Measurements from ENCODE around the gene CDH13. TPM values are rescaled to one million over a fixed set of nuclear protein-coding genes. Genes with fewer than 3 reads are reported as not detected.

Gene CDH13
- total RNA-seq, 1 donor from 2014 or later: not detected

DNA sequence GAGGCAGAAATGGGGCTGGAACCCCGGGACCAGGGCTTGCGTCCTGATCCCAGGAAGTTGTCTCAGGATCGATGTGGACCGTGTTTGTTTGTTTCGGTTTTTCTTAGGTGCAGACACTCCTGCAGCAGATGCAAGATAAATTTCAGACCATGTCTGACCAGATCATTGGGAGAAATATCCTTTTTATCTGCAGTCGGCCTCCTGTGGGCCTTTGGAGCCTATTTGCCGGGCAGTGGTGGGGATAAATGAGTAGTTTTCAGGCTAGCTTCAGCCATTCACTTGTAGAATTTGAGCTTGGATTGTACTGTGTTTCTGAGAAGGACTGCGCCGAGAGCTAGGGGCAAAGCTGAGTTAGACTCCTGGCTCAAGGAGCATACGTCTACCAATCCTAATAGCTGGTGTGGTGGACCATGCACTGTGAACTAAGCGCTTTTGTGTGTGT is 1181.8 kb downstream of the CDH13 start:
- intact Hi-C loops (cut with micrococcal nuclease): loop anchor here (5.0 kb wide), 1 partner anchor 1749 kb away; no protein-coding TSS in a partner anchor

DNA sequence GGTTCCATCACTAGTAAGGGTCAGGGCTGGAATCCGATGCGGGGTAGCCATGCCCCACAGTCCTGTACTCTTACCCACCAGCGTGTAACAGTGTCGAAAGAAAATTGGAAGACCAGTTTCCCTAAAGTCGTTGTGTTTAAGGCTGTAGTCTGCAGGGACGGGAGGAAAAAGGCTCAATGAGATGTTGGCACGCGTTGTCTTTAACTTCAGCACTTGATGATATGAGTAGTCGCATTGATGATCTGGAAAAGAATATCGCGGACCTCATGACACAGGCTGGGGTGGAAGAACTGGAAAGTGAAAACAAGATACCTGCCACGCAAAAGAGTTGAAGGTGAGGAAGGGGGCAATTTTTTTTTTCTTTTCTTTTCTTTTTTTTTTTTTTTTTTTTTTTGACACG is 1182.3 kb downstream of the CDH13 start:
- intact Hi-C loops (cut with micrococcal nuclease): loop anchor here (5.0 kb wide), 1 partner anchor 1748 kb away; no protein-coding TSS in a partner anchor

DNA sequence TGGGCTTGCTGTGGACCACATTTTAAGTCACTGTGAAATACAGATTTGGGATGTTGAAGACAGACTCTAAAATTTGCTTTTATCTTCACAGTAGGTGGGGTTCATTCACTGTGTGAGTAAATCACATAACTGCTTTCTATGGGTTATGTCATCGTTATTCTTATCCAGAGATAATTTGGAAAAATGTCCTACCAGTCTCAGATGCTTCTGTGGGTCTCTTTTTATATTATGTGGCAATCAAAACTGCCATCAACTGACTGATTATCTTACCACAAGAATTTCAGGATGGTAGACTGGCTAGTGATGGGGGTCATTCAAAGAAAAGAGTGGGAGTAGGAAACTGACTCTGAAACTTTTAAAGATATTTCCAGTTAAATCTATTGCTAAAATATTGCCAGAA is 1184.1 kb downstream of the CDH13 start:
- intact Hi-C loops (cut with micrococcal nuclease): no loop called here

DNA sequence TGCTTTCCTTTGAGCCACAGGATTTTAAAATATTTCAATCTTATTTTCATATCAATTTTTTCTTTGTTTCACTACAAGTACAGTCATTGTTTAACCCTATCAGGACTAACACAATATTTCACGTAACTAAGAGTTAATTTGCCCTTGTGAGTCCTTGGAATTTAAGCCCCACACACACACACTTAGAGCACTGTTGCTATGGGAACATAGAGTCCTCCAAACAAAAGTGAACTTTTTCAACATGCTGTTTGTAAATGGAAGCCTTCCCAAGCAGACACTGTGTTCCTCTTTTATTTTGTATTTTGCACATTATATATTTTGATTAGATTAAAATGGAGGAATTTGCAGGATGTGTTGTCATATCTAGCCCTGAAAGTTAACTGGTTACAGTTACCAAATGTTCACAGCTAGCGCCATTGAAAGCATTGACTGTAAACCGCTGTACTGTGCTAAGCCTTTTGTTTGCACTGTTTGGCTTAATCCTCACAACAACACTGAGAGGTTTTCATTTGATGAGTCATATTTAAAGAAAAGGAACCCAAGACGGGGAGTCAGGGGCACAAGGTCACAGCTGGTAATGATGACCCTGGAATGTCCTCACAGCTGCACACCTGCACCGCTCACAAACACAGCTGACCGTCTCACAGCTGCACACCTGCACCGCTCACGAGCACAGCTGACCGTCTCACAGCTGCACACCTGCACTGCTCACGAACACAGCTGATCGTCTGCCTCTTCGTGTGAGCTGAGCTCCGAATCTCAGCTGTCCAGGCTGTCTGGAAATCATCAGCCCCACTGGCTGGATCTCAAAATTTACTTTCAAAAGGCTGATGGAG is 1187.3 kb downstream of the CDH13 start:
- intact Hi-C loops (cut with micrococcal nuclease): no loop called here

- intact Hi-C loops (cut with micrococcal nuclease): no loop called here
Observed at GRCh38 chr16:83814659-83814985, 1187.9 kb downstream of the CDH13 start.

DNA sequence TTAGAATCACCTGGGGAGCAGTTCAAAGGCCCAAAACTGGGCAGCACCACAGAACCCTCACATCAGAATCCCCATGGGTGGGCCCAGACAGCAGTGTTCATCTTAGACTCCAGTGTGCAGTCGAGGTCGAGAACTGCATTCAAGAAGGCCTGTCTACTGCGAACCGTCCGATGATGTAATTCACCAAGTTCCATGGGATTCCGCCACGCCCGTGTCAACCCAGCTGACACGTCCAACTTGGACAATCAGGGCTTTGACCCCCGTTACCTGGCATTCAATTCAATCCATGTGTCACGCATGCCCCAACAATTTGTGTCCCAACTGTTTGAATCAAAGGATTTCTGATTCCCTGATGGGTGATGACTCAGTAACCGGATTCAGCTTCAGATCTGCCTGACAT is 1190.3 kb downstream of the CDH13 start:
- intact Hi-C loops (cut with micrococcal nuclease): no loop called here

DNA sequence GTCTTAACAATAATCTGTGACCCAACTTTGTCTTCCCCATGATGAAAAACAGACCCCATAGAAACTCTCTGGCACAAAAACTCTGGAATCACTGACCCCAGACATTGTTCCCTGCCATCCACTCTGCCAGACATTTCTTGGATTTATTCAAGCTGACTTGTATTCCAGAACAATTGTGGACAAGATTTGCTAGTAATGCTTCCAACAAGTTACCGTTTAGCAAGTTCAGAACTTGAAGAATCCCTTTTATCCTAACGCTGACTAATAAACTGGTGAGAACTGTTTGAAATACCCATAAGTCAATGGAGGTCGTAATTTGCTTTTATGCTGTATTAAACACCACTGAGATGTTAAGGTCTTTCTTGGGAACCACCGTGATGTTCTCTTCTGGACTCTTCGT is 1191.5 kb downstream of the CDH13 start:
- intact Hi-C loops (cut with micrococcal nuclease): no loop called here

- intact Hi-C loops (cut with micrococcal nuclease): no loop called here
Observed at GRCh38 chr16:83819361-83819760, 1192.6 kb downstream of the CDH13 start.

DNA sequence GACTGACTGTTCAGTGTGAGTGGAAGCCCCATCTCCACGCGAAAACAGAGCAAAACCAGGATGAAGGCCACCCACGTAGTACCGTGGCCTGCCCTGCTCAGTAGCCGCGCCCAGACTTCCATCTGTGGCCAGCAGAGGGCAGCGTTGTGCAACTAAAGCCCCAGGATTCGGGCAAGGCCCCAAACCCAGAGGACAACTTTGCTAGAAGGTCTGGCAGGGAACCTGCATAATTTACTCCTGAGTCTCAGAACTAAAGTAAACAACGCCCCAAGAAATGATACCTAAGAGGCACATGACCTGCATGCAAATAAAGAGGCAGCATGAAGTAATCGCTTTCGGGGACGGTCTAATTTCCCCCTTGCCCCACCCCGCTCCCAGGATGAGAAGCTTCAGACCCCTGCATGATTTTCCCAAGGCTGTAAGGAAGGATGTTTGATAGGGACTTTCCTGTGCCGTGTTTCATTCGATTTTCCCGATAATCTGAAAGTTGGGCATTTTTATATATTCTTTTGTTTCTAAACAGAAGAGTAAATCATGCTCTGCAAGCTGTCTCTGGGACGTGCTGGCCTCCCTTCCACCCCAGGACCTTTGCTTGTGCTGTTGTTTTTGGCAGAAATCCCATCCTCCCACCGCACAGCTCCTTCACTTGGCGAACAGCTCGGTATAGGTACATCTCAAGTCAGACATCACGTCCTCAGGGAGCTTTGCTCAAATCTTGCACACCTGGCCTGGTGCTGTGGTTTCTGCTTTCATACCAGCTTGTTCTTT is 1199.6 kb downstream of the CDH13 start:
- intact Hi-C loops (cut with micrococcal nuclease): loop anchor here (1.0 to 2.0 kb wide), 3 partner anchors 72 to 239 kb away; partner anchors contain the start of genes MLYCD and OSGIN1

DNA sequence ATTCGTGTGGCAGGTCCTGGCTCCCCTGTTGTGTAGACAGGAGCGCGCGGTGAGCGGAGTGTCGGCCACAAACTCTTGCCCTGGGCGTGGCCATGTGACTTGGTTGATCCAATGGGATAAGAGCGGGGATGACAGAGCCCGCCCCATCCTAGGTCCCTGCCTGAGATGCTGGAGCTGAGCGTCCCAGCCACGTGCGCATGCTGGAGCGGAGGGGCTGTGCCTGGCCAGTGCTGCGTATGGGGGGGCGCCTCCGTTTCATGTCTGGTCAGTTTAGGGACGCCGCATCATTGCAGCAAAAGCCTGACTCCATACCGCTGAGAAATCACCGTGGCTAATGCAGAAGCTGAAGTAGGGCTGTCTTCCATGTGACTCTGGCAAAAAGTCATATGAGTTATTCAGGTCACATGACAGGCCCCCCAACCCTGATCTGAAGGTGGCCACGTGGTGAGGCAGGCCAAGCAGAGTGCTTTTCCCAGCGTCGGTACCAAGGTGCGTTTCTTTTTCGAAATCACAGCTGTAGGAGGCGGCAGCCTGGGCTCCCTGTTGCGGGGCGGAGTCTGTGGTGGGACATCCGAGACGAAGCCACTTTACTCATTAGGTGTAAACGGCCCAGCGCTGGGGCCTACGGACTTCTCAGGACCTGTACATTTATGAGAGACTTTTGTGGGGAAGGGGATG is 1203.5 kb downstream of the CDH13 start:
- intact Hi-C loops (cut with micrococcal nuclease): no loop called here

DNA sequence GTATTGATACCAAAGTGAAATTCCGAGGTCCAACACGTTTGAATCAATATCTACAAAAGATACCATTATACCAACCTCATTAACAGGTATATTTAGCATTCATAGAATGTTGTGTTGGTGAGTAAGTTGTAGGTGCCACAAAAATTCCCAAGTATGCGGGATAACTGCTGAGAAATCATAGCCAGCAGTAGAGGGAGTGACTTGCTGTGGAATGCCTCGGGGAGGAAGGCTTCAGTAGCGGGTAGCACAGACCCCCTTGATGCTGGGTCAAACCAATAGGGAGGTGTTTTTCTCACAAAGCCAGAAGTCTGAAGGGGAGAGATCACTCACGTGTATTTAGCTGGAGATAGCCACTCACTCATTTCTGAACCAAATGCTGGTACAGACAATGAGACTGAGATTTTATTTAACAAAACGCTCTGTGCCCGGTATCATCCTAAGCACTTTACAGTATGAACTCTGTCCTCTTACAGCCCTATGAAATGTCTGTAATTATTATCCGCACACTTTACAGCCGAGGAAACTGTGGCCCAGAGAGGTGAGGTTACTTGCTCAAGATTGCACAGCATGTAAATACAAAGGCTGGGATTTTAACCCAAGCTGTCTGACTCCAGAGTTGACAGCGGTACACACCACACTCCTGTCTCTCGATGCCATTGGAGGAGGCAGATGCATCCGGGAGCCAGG is 1204.1 kb downstream of the CDH13 start:
- intact Hi-C loops (cut with micrococcal nuclease): no loop called here

DNA sequence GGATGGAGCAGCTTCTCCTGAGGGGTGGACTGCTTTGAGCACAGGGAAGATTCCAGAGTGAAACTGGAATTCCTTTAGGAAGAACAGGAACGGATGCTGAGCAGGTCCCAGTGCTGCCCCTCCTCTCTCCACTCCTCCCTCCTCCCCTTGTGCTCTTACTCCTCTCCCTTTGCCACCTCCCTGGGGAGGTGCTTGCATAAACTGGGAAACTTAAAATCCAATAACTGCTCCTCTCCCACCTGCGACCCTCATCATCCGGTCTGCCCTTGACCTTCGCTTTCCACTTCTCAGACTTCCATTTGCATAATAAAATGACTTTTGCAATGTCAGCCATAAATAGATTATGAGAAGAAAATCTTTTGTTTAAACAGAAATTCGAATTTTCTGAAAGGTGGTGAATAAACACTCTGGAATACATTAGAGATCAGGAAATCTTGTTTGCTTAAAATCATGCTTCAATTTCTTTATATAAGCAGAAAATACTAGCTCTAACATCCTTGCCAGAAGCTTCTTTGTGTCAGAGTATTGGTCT is 1204.8 kb downstream of the CDH13 start:
- intact Hi-C loops (cut with micrococcal nuclease): no loop called here

GRCh38 chr16:83833921-83834320 is 1207.2 kb downstream of the CDH13 start:
- intact Hi-C loops (cut with micrococcal nuclease): no loop called here

DNA sequence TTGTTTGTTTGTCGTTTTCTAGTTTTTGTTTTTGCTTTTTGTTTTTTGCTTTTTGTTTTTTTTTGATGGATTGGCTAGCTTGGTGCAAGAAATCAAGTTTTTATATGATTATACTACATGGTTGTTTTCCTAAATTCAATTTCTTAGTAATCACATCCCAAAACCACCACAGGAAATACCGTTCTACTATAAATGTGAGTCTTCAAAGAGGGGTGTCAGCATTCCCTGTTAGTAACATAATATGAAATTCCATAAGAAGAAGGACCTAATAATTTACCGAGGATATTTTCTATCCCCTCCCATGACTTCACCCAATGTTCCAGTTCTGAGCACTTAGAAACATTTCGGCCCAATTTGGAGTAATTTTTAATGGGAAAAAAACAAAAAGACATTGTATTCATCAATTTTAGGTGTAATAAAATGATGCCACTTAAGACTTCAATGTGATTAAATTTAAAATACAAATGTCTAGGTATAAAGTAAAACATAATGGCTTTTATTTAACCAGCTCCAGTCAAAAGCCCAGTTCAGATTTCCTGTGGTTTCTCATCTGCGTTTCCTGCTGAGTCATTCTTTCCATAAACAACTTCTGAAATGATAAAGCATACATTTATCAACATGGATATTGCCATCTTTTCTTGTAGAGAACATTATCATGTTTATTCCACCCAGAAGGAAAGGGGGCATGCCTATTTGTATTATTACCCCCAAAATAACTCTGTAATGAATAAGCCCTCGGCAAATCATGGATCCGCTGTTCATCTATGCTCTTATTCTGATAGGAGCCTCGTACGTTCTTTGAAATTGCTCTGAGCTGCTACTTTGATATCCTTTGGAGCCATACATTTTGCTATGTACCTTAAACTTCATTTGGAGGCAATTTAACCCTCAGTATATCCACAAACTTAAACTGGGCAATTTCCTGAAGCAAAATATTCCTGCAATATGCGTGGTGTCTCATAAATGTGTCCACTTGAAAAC is 1209.1 kb downstream of the CDH13 start:
- intact Hi-C loops (cut with micrococcal nuclease): no loop called here

- intact Hi-C loops (cut with micrococcal nuclease): no loop called here
Observed at GRCh38 chr16:83837566-83837965, 1210.8 kb downstream of the CDH13 start.

DNA sequence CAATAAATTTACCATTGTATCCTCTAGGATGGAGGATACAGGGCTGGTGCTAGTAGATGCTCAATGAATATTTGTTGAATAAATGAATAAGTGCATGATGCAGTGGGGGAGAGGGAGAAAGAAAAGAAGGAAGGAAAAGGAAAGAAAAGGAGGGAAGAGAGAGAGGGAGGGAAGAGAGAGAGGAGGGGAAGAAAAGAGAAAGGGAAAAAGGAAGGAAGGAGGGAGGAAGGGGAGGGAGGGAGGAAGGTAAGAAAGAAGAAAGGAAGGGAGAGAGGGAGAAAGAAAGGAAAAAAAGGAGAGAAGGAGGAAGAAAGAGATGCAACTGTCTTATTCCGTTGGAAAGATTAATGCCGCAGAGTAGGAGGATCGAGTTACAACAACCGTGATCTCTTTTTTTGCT is 1211.4 kb downstream of the CDH13 start:
- intact Hi-C loops (cut with micrococcal nuclease): no loop called here

GRCh38 chr16:83839561-83839960 is 1212.8 kb downstream of the CDH13 start:
- intact Hi-C loops (cut with micrococcal nuclease): no loop called here

DNA sequence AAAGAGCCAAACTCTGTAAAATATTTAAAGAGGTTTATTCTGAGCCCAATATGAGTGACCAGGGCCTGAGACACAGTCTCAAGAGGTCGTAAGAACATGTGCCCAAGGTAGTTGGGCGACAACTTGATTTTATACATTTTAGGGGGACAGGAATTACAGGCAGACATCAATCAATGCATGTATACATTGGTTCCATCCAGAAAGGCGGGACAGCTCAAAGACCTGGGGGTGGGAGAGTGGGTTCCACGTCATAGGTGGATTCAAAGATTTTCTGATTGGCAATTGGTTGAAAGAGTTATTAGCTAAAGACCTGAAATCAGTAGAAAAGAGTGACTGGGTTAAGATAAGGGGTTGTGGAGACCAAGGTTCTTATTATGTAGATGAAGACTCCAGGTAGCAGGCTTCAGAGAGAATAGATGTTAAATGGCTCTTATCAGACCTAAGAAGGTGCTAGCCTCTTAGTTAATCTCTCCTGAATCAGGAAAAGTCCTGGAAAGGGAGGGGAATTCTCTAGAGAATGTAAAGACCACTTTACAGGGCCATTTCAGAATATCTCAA is 1213.4 kb downstream of the CDH13 start:
- intact Hi-C loops (cut with micrococcal nuclease): no loop called here

GRCh38 chr16:83842291-83842690 is 1215.5 kb downstream of the CDH13 start:
- intact Hi-C loops (cut with micrococcal nuclease): no loop called here
